Liver (tissue), 3 donors: ENCODE measurements around the gene FAM107A.

Experiments used
- EGR1 ChIP-seq, 2 donors: IDR thresholded peaks; 2 replicates each; pipeline ENCODE4 v1.6.1; 2016 to 2018; ENCODE audit warnings: antibody characterized with exemption in 2 of 2, low read depth in 2 of 2
- FOXA1 ChIP-seq: IDR thresholded peaks from 2 replicates; pipeline ENCODE4 v1.6.1; 2016; ENCODE audit warnings: antibody characterized with exemption
- HNF4A ChIP-seq, 2 donors: conservative IDR thresholded peaks; 2 replicates each; pipeline ENCODE4 v1.6.1; 2016; ENCODE audit warnings: antibody characterized with exemption in 2 of 2, mild to moderate bottlenecking in 2 of 2
- RAD21 ChIP-seq, 2 donors: IDR thresholded peaks; 2 replicates each; pipeline ENCODE4 v1.6.1; 2016; ENCODE audit warnings: antibody characterized with exemption in 2 of 2, mild to moderate bottlenecking in 2 of 2
- TAF1 ChIP-seq: conservative IDR thresholded peaks from 2 replicates; pipeline ENCODE4 v1.6.1; 2016; ENCODE audit warnings: antibody characterized with exemption, mild to moderate bottlenecking
- YY1 ChIP-seq: IDR thresholded peaks from 2 replicates; pipeline ENCODE4 v1.6.1; 2016; ENCODE audit warnings: antibody characterized with exemption, mild to moderate bottlenecking
- TF ChIP-seq, protein P1 (sequence below): fragments of 150-350 bp; IDR thresholded peaks from 2 replicates; pipeline ENCODE4 v1.5.1; 2017; ENCODE audit warnings: improper control_type of control experiment, low read depth, low read length; ENCODE audit not compliant: missing input control
- TF ChIP-seq, protein P2 (sequence below): IDR thresholded peaks from 2 replicates; pipeline ENCODE4 v1.6.1; 2016; ENCODE audit warnings: antibody characterized with exemption
- TF ChIP-seq, protein P3 (sequence below): IDR thresholded peaks from 2 replicates; pipeline ENCODE4 v1.6.1; 2016; ENCODE audit warnings: antibody characterized with exemption
- TF ChIP-seq, protein P4 (sequence below): IDR thresholded peaks from 2 replicates; pipeline ENCODE4 v1.6.1; 2016; ENCODE audit warnings: antibody characterized with exemption, mild to moderate bottlenecking
- donor health status: healthy.
- donor health status: healthy.

DNA sequence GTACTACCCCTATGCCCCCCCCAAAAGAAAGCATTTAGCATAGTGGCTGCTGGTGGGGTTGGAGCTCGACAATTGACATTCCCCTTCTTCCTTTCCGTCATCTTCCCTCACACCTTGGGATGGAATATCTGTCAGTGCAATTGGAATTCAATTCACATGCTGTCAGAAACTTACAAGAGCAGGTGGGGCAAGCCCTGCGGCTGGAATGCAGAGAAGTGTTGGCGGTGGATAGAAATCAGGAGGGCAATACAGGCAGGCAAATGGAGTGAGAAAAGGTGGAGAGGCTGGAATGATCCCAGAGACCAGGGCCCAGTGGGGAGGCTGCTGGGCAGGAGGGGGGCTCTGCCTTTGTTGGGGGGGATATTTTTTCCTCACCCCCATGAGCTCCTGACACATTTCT is 45.2 kb upstream of the FAM107A start:
- TF ChIP-seq, protein P1, sequence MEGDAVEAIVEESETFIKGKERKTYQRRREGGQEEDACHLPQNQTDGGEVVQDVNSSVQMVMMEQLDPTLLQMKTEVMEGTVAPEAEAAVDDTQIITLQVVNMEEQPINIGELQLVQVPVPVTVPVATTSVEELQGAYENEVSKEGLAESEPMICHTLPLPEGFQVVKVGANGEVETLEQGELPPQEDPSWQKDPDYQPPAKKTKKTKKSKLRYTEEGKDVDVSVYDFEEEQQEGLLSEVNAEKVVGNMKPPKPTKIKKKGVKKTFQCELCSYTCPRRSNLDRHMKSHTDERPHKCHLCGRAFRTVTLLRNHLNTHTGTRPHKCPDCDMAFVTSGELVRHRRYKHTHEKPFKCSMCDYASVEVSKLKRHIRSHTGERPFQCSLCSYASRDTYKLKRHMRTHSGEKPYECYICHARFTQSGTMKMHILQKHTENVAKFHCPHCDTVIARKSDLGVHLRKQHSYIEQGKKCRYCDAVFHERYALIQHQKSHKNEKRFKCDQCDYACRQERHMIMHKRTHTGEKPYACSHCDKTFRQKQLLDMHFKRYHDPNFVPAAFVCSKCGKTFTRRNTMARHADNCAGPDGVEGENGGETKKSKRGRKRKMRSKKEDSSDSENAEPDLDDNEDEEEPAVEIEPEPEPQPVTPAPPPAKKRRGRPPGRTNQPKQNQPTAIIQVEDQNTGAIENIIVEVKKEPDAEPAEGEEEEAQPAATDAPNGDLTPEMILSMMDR, result no peak
- TF ChIP-seq EGR1 (IDR thresholded peaks at IDR 0.05; ENCODE audit: low read depth in 2 of 2) (no peak), FOXA1 (no peak), RAD21 (IDR thresholded peaks at IDR 0.05) (no peak), TAF1 (no peak), YY1 (no peak), HNF4A (conservative IDR thresholded peaks at IDR 0.05) (no peak)
- TF ChIP-seq, protein P2, sequence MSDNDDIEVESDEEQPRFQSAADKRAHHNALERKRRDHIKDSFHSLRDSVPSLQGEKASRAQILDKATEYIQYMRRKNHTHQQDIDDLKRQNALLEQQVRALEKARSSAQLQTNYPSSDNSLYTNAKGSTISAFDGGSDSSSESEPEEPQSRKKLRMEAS, result no peak
- TF ChIP-seq, protein P3, sequence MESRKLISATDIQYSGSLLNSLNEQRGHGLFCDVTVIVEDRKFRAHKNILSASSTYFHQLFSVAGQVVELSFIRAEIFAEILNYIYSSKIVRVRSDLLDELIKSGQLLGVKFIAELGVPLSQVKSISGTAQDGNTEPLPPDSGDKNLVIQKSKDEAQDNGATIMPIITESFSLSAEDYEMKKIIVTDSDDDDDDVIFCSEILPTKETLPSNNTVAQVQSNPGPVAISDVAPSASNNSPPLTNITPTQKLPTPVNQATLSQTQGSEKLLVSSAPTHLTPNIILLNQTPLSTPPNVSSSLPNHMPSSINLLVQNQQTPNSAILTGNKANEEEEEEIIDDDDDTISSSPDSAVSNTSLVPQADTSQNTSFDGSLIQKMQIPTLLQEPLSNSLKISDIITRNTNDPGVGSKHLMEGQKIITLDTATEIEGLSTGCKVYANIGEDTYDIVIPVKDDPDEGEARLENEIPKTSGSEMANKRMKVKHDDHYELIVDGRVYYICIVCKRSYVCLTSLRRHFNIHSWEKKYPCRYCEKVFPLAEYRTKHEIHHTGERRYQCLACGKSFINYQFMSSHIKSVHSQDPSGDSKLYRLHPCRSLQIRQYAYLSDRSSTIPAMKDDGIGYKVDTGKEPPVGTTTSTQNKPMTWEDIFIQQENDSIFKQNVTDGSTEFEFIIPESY, result no peak
- TF ChIP-seq, protein P4, sequence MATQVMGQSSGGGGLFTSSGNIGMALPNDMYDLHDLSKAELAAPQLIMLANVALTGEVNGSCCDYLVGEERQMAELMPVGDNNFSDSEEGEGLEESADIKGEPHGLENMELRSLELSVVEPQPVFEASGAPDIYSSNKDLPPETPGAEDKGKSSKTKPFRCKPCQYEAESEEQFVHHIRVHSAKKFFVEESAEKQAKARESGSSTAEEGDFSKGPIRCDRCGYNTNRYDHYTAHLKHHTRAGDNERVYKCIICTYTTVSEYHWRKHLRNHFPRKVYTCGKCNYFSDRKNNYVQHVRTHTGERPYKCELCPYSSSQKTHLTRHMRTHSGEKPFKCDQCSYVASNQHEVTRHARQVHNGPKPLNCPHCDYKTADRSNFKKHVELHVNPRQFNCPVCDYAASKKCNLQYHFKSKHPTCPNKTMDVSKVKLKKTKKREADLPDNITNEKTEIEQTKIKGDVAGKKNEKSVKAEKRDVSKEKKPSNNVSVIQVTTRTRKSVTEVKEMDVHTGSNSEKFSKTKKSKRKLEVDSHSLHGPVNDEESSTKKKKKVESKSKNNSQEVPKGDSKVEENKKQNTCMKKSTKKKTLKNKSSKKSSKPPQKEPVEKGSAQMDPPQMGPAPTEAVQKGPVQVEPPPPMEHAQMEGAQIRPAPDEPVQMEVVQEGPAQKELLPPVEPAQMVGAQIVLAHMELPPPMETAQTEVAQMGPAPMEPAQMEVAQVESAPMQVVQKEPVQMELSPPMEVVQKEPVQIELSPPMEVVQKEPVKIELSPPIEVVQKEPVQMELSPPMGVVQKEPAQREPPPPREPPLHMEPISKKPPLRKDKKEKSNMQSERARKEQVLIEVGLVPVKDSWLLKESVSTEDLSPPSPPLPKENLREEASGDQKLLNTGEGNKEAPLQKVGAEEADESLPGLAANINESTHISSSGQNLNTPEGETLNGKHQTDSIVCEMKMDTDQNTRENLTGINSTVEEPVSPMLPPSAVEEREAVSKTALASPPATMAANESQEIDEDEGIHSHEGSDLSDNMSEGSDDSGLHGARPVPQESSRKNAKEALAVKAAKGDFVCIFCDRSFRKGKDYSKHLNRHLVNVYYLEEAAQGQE, result no peak
